Neural cell (in vitro differentiated cells): ENCODE measurements around the gene ABCC3. TPM values are rescaled to one million over a fixed set of nuclear protein-coding genes. Genes with fewer than 3 reads are reported as not detected.

Experiments
- H2AFZ ChIP-seq: fragments of 200-600, 300-800 bp; sonication (generic), shearing (Covaris generic); 2 replicates; pipeline ENCODE4 v1.6.0; 2014; ENCODE audit warnings: low read depth, mild to moderate bottlenecking, antibody characterized with exemption, low read length, moderate library complexity
- H3F3A ChIP-seq: fragments of 200-600 bp; shearing (Covaris generic); 2 replicates; pipeline ENCODE4 v1.6.1; 2016; ENCODE audit warnings: mild to moderate bottlenecking, moderate library complexity, mixed read lengths, antibody characterized with exemption, low read length; ENCODE audit not compliant: insufficient read depth, poor library complexity, severe bottlenecking
- H3K27ac ChIP-seq: fragments of 200-600, 300-800 bp; sonication (generic), shearing (Covaris generic); 2 replicates; pipeline ENCODE4 v1.5.1; 2014; ENCODE audit warnings: mild to moderate bottlenecking, low read length, moderate library complexity
- H3K27me3 ChIP-seq: fragments of 300-800, 200-600 bp; sonication (generic), shearing (Covaris generic); 2 replicates; pipeline ENCODE4 v1.6.0; 2014; ENCODE audit warnings: mild to moderate bottlenecking, low read depth, low read length, moderate library complexity; ENCODE audit not compliant: insufficient read depth
- H3K36me3 ChIP-seq: fragments of 300-800, 200-600 bp; sonication (generic), shearing (Covaris generic); 2 replicates; pipeline ENCODE4 v1.5.1; 2014; ENCODE audit warnings: mild to moderate bottlenecking, antibody characterized with exemption, low read length, moderate library complexity; ENCODE audit not compliant: insufficient read depth
- H3K4me2 ChIP-seq: fragments of 300-800, 200-600 bp; sonication (generic), shearing (Covaris generic); 2 replicates; pipeline ENCODE4 v1.6.0; 2014; ENCODE audit warnings: mild to moderate bottlenecking, low read length
- H3K4me3 ChIP-seq: fragments of 300-800, 200-600 bp; sonication (generic), shearing (Covaris generic); 2 replicates; pipeline ENCODE4 v1.5.1; 2014; ENCODE audit warnings: mild to moderate bottlenecking, low read length, moderate library complexity
- H3K79me2 ChIP-seq: fragments of 200-600 bp; shearing (Covaris generic); replicated peaks from 2 replicates; pipeline ENCODE4 v1.6.0; 2014; ENCODE audit warnings: mild to moderate bottlenecking, low read length, moderate library complexity; ENCODE audit not compliant: insufficient read depth
- H3K9ac ChIP-seq: fragments of 300-800, 200-600 bp; sonication (generic), shearing (Covaris generic); 2 replicates; pipeline ENCODE4 v1.6.1; 2016; ENCODE audit warnings: mild to moderate bottlenecking, low read length, mixed read lengths
- H3K9me2 ChIP-seq: fragments of 200-600 bp; shearing (Covaris generic); 2 replicates; pipeline ENCODE4 v1.6.1; 2016; ENCODE audit warnings: mild to moderate bottlenecking, low read length, mixed read lengths; ENCODE audit not compliant: insufficient read depth
- H3K9me3 ChIP-seq: fragments of 200-600, 300-800 bp; sonication (generic), shearing (Covaris generic); 2 replicates; pipeline ENCODE4 v1.6.1; 2016; ENCODE audit warnings: mild to moderate bottlenecking, mixed run types, low read length, moderate library complexity, mixed read lengths
- H4K20me1 ChIP-seq: fragments of 200-600 bp; shearing (Covaris generic); 2 replicates; pipeline ENCODE4 v1.6.1; 2016; ENCODE audit warnings: mild to moderate bottlenecking, mixed run types; ENCODE audit not compliant: insufficient read depth
- EP300 ChIP-seq: fragments of 450-650 bp; conservative IDR thresholded peaks from 2 replicates; pipeline ENCODE4 v1.6.1; 2014; ENCODE audit warnings: antibody characterized with exemption, mild to moderate bottlenecking, moderate library complexity; ENCODE audit not compliant: poor library complexity, severe bottlenecking
- EZH2 ChIP-seq: fragments of 200-600, 300-800 bp; shearing (Covaris generic), sonication (generic); IDR thresholded peaks from 2 replicates; pipeline ENCODE4 v1.6.1; 2014; ENCODE audit warnings: antibody characterized with exemption, low read length, borderline replicate concordance, mild to moderate bottlenecking; ENCODE audit not compliant: insufficient read depth, poor library complexity, severe bottlenecking
- MXI1 ChIP-seq: fragments of 450-650 bp; conservative IDR thresholded peaks from 2 replicates; pipeline ENCODE4 v1.6.1; 2014; ENCODE audit warnings: antibody characterized with exemption, mild to moderate bottlenecking; ENCODE audit not compliant: poor library complexity, severe bottlenecking
- POLR2AphosphoS5 ChIP-seq: IDR thresholded peaks from 2 replicates; pipeline ENCODE4 v1.6.1; 2012
- RAD21 ChIP-seq: fragments of 450-650 bp; conservative IDR thresholded peaks from 2 replicates; pipeline ENCODE4 v1.6.1; 2014; ENCODE audit warnings: antibody characterized with exemption, mild to moderate bottlenecking, moderate library complexity
- SMC3 ChIP-seq: fragments of 450-650 bp; conservative IDR thresholded peaks from 2 replicates; pipeline ENCODE4 v1.6.1; 2014; ENCODE audit warnings: antibody characterized with exemption, mild to moderate bottlenecking, moderate library complexity; ENCODE audit not compliant: poor library complexity
- TAF1 ChIP-seq: IDR thresholded peaks from 2 replicates; pipeline ENCODE4 v1.6.1; 2012; ENCODE audit warnings: low read depth
- polyA plus RNA-seq: library from polyadenylated mRNA; depleted of rRNA; stranded (reverse); fragments of >200 nt; gene quantifications from 2 replicates; pipeline ENCODE4 v1.2.3, GENCODE V29; 2014
- TF ChIP-seq, protein P1 (sequence below): fragments of 450-650 bp; IDR thresholded peaks from 2 replicates; pipeline ENCODE4 v1.5.1; 2014; ENCODE audit warnings: antibody characterized with exemption, mild to moderate bottlenecking, moderate library complexity; ENCODE audit not compliant: poor library complexity, severe bottlenecking
- TF ChIP-seq, protein P2 (sequence below): IDR thresholded peaks from 2 replicates; pipeline ENCODE4 v1.6.1; 2012; ENCODE audit warnings: borderline replicate concordance

ABCC3 gene
- polyA plus RNA-seq, 1 donor from 2014 or later = not detected

DNA sequence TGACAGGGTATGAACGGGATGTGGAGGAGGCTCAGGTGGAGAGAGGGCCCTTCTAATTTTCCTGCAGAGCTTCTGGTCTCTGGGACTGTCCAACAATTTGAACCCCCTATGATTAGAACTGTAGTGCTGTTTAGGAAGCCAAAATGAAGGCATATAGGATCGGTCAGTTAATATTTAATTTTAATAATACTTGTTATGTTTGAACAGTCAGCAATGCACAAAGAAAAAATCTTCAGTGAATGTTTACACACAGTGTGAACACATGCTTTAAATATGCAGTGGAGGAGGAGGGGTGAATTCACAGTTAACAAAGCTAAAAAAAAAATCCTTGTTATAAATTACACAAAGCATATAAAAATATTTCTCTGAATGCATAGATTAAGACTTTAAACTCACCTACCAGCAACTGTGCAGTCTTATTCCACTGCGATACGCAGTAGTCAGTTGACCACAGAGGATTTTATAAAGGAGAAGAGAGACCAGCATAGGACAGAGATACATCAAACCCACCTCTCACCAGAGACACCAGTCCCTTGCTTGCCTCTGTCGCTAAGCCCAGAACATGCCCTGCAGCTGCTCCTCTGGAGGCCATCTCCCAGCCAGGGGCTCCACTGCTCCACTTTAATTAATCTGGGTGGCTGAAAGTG, 58.5 kb downstream of the ABCC3 start:
- Histone ChIP-seq H3K4me3 (no peak overlapping the region), H2AFZ (no peak overlapping the region), H3F3A (no peaks in the 10 kb centered on the region), H3K9ac (no peak overlapping the region), H3K27ac (no peak overlapping the region), H3K9me3 (no peaks in the 10 kb centered on the region), H3K4me2 (no peak overlapping the region), H3K79me2 (no peaks in the 10 kb centered on the region), H3K36me3 (peaks cover 16% of the 10 kb centered on the region), H4K20me1 (no peaks in the 10 kb centered on the region), H3K27me3 (no peaks in the 10 kb centered on the region), H3K9me2 (no peaks in the 10 kb centered on the region)
- TF ChIP-seq EP300 (no peak), POLR2AphosphoS5 (no peak), EZH2 (no peak), TAF1 (no peak), RAD21 (no peak), MXI1 (no peak), SMC3 (no peak)
- TF ChIP-seq, protein P1, sequence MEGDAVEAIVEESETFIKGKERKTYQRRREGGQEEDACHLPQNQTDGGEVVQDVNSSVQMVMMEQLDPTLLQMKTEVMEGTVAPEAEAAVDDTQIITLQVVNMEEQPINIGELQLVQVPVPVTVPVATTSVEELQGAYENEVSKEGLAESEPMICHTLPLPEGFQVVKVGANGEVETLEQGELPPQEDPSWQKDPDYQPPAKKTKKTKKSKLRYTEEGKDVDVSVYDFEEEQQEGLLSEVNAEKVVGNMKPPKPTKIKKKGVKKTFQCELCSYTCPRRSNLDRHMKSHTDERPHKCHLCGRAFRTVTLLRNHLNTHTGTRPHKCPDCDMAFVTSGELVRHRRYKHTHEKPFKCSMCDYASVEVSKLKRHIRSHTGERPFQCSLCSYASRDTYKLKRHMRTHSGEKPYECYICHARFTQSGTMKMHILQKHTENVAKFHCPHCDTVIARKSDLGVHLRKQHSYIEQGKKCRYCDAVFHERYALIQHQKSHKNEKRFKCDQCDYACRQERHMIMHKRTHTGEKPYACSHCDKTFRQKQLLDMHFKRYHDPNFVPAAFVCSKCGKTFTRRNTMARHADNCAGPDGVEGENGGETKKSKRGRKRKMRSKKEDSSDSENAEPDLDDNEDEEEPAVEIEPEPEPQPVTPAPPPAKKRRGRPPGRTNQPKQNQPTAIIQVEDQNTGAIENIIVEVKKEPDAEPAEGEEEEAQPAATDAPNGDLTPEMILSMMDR = no peak
- TF ChIP-seq, protein P2, sequence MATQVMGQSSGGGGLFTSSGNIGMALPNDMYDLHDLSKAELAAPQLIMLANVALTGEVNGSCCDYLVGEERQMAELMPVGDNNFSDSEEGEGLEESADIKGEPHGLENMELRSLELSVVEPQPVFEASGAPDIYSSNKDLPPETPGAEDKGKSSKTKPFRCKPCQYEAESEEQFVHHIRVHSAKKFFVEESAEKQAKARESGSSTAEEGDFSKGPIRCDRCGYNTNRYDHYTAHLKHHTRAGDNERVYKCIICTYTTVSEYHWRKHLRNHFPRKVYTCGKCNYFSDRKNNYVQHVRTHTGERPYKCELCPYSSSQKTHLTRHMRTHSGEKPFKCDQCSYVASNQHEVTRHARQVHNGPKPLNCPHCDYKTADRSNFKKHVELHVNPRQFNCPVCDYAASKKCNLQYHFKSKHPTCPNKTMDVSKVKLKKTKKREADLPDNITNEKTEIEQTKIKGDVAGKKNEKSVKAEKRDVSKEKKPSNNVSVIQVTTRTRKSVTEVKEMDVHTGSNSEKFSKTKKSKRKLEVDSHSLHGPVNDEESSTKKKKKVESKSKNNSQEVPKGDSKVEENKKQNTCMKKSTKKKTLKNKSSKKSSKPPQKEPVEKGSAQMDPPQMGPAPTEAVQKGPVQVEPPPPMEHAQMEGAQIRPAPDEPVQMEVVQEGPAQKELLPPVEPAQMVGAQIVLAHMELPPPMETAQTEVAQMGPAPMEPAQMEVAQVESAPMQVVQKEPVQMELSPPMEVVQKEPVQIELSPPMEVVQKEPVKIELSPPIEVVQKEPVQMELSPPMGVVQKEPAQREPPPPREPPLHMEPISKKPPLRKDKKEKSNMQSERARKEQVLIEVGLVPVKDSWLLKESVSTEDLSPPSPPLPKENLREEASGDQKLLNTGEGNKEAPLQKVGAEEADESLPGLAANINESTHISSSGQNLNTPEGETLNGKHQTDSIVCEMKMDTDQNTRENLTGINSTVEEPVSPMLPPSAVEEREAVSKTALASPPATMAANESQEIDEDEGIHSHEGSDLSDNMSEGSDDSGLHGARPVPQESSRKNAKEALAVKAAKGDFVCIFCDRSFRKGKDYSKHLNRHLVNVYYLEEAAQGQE = no peak

DNA sequence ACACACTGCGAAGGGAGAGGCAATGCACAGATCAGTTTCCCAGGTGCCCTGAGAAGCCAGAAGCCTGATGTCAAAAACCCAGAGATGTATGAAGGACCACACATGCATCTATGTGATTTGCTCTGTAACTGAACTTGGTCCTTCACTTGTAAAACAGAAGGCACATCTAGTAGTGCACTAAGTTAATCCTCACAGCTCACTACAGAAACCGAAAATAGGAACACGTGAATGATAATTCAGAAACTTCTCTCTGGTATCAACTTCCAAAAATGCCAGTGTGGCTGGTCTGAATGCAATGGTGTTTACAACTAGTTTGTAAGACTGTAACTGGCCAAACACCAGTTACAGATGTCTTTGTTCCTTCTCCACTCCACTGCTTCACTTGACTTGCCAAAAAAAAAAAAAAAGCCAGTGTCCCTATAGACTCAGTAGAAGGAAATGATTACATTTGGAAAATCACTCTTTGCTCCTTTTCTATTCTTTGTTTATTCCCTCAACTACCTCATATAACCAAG, 61.7 kb downstream of the ABCC3 start:
- no peak for TF ChIP-seq SMC3
- Histone ChIP-seq H3K27ac (no peak overlapping the region), H3K36me3 (peaks cover 23% of the 10 kb centered on the region), H3K27me3 (no peaks in the 10 kb centered on the region), H4K20me1 (no peaks in the 10 kb centered on the region), H3K9me3 (no peaks in the 10 kb centered on the region), H3K79me2 (no peaks in the 10 kb centered on the region), H3K4me3 (no peak overlapping the region), H2AFZ (no peak overlapping the region), H3K9ac (no peak overlapping the region), H3F3A (no peaks in the 10 kb centered on the region), H3K4me2 (no peak overlapping the region), H3K9me2 (no peaks in the 10 kb centered on the region)
